Memory B cell (primary cell): ENCODE measurements around the gene FLT1.
A peak's percentile ranks its signal among the peaks of the same experiment; 100 is the strongest.

Experiments
- ATAC-seq: fragments of 150-1000 bp; cut with Tn5 transposase; 2 replicates; pipeline ENCODE4 v1.10.0; 2021; ENCODE audit warnings: low read depth, mild to moderate bottlenecking, moderate library complexity
- DNase-seq, 2 donors: peaks; one replicate each; pipeline ENCODE4 v3.0.0; 2022; ENCODE audit warnings: low spot score in 2 of 2
- H3K27ac Mint-ChIP-seq: one replicate; pipeline ENCODE4 v1.8.0; 2022; ENCODE audit warnings: mild to moderate bottlenecking, moderate library complexity, mixed read lengths
- H3K27me3 Mint-ChIP-seq: one replicate; pipeline ENCODE4 v1.8.0; 2022; ENCODE audit warnings: mixed read lengths
- H3K36me3 Mint-ChIP-seq: one replicate; pipeline ENCODE4 v1.8.0; 2022; ENCODE audit warnings: mild to moderate bottlenecking, mixed read lengths
- H3K4me1 Mint-ChIP-seq: one replicate; pipeline ENCODE4 v1.8.0; 2022; ENCODE audit warnings: mixed read lengths
- H3K4me3 Mint-ChIP-seq: one replicate; pipeline ENCODE4 v1.8.0; 2022; ENCODE audit warnings: mild to moderate bottlenecking, moderate library complexity, mixed read lengths
- H3K9me3 Mint-ChIP-seq: one replicate; pipeline ENCODE4 v1.8.0; 2022; ENCODE audit warnings: mixed read lengths

Gene FLT1

GRCh38 chr13:28299916-28300315, 195.0 kb downstream of the FLT1 start:
- Mint-ChIP-seq H3K27me3 (no peaks in the 10 kb centered on the region), H3K4me1 (peaks cover 8% of the 10 kb centered on the region), H3K36me3 (peaks cover 6% of the 10 kb centered on the region), H3K4me3 (no peak overlapping the region), H3K9me3 (no peaks in the 10 kb centered on the region), H3K27ac (no peak overlapping the region)
- DNase-seq: no peak
- no peak for ATAC-seq

- no peaks in the 10 kb centered on the region for H3K9me3 Mint-ChIP-seq
- peaks cover 8% of the 10 kb centered on the region for H3K36me3 Mint-ChIP-seq
- DNase-seq (no peak), ATAC-seq (no peak)
- H3K27me3 Mint-ChIP-seq: no peaks in the 10 kb centered on the region
- peaks cover 8% of the 10 kb centered on the region for H3K4me1 Mint-ChIP-seq
- H3K27ac Mint-ChIP-seq: no peak overlapping the region
- H3K4me3 Mint-ChIP-seq: no peak overlapping the region
These were observed 197.6 kb downstream of the FLT1 start for GRCh38 chr13:28297341-28297740.

- DNase-seq (no peak), ATAC-seq (no peak)
- Mint-ChIP-seq H3K9me3 (peaks cover 2% of the 10 kb centered on the region), H3K4me3 (no peak overlapping the region), H3K27me3 (no peaks in the 10 kb centered on the region), H3K36me3 (peaks cover 35% of the 10 kb centered on the region), H3K27ac (peak overlapping the region; percentile 68), H3K4me1 (peaks cover 6% of the 10 kb centered on the region)
These were observed 208.7 kb downstream of the FLT1 start for GRCh38 chr13:28286263-28286662.

- Mint-ChIP-seq H3K36me3 (peaks cover 41% of the 10 kb centered on the region), H3K4me1 (peaks cover 6% of the 10 kb centered on the region), H3K27ac (no peak overlapping the region), H3K27me3 (no peaks in the 10 kb centered on the region), H3K4me3 (no peak overlapping the region), H3K9me3 (peaks cover 2% of the 10 kb centered on the region)
- DNase-seq (no peak), ATAC-seq (no peak)
These were observed 211.3 kb downstream of the FLT1 start for GRCh38 chr13:28283600-28283999.

GRCh38 chr13:28282451-28282850, 212.5 kb downstream of the FLT1 start:
- H3K27me3 Mint-ChIP-seq: no peaks in the 10 kb centered on the region
- H3K27ac Mint-ChIP-seq: no peak overlapping the region
- H3K9me3 Mint-ChIP-seq: peaks cover 2% of the 10 kb centered on the region
- DNase-seq: no peak
- ATAC-seq: no peak
- H3K4me3 Mint-ChIP-seq: no peak overlapping the region
- H3K36me3 Mint-ChIP-seq: peaks cover 39% of the 10 kb centered on the region
- peaks cover 6% of the 10 kb centered on the region for H3K4me1 Mint-ChIP-seq

- Mint-ChIP-seq H3K27me3 (no peaks in the 10 kb centered on the region), H3K4me1 (peaks cover 6% of the 10 kb centered on the region), H3K4me3 (no peak overlapping the region), H3K9me3 (no peaks in the 10 kb centered on the region), H3K36me3 (peaks cover 25% of the 10 kb centered on the region), H3K27ac (no peak overlapping the region)
- no peak for ATAC-seq
- DNase-seq: no peak
These were observed 221.0 kb downstream of the FLT1 start for GRCh38 chr13:28273919-28274318.

GRCh38 chr13:28271056-28271840, 223.7 kb downstream of the FLT1 start:
- ATAC-seq: no peak
- no peaks in the 10 kb centered on the region for H3K27me3 Mint-ChIP-seq
- H3K27ac Mint-ChIP-seq: no peak overlapping the region
- peaks cover 4% of the 10 kb centered on the region for H3K9me3 Mint-ChIP-seq
- H3K4me3 Mint-ChIP-seq: no peak overlapping the region
- peaks cover 13% of the 10 kb centered on the region for H3K4me1 Mint-ChIP-seq
- H3K36me3 Mint-ChIP-seq: peaks cover 33% of the 10 kb centered on the region
- no peak for DNase-seq

- H3K9me3 Mint-ChIP-seq: peaks cover 4% of the 10 kb centered on the region
- H3K4me1 Mint-ChIP-seq: peaks cover 13% of the 10 kb centered on the region
- H3K4me3 Mint-ChIP-seq: no peak overlapping the region
- ATAC-seq (peak; percentile 96), DNase-seq (peak in 1 of 2 donors; percentile 31)
- H3K27ac Mint-ChIP-seq: peak overlapping the region; percentile 4
- no peaks in the 10 kb centered on the region for H3K27me3 Mint-ChIP-seq
- peaks cover 32% of the 10 kb centered on the region for H3K36me3 Mint-ChIP-seq
These were observed 226.1 kb downstream of the FLT1 start for GRCh38 chr13:28268800-28269223.

GRCh38 chr13:28267497-28267896, 227.4 kb downstream of the FLT1 start:
- ATAC-seq (no peak), DNase-seq (no peak)
- Mint-ChIP-seq H3K36me3 (peaks cover 40% of the 10 kb centered on the region), H3K27ac (peak overlapping the region; percentile 42), H3K4me1 (peaks cover 13% of the 10 kb centered on the region), H3K27me3 (no peaks in the 10 kb centered on the region), H3K4me3 (no peak overlapping the region), H3K9me3 (peaks cover 8% of the 10 kb centered on the region)

GRCh38 chr13:28258417-28258816, 236.5 kb downstream of the FLT1 start:
- H3K4me3 Mint-ChIP-seq: no peak overlapping the region
- peaks cover 3% of the 10 kb centered on the region for H3K9me3 Mint-ChIP-seq
- H3K36me3 Mint-ChIP-seq: peaks cover 39% of the 10 kb centered on the region
- DNase-seq (no peak), ATAC-seq (no peak)
- no peak overlapping the region for H3K27ac Mint-ChIP-seq
- H3K27me3 Mint-ChIP-seq: no peaks in the 10 kb centered on the region
- peaks cover 22% of the 10 kb centered on the region for H3K4me1 Mint-ChIP-seq

GRCh38 chr13:28257305-28257704, 237.6 kb downstream of the FLT1 start:
- DNase-seq (no peak), ATAC-seq (no peak)
- Mint-ChIP-seq H3K4me1 (peaks cover 22% of the 10 kb centered on the region), H3K36me3 (peaks cover 32% of the 10 kb centered on the region), H3K27me3 (no peaks in the 10 kb centered on the region), H3K27ac (peak overlapping the region; percentile 22), H3K4me3 (no peak overlapping the region), H3K9me3 (no peaks in the 10 kb centered on the region)

- peaks cover 31% of the 10 kb centered on the region for H3K4me1 Mint-ChIP-seq
- H3K27ac Mint-ChIP-seq: no peak overlapping the region
- H3K9me3 Mint-ChIP-seq: no peaks in the 10 kb centered on the region
- peaks cover 41% of the 10 kb centered on the region for H3K36me3 Mint-ChIP-seq
- no peak overlapping the region for H3K4me3 Mint-ChIP-seq
- ATAC-seq (no peak), DNase-seq (no peak)
- no peaks in the 10 kb centered on the region for H3K27me3 Mint-ChIP-seq
These were observed 242.4 kb downstream of the FLT1 start for GRCh38 chr13:28252547-28252946.

- Mint-ChIP-seq H3K4me1 (peaks cover 38% of the 10 kb centered on the region), H3K27ac (peak overlapping the region; percentile 86), H3K27me3 (no peaks in the 10 kb centered on the region), H3K4me3 (peak overlapping the region; percentile 15), H3K36me3 (peaks cover 39% of the 10 kb centered on the region), H3K9me3 (peaks cover 1% of the 10 kb centered on the region)
- no peak for ATAC-seq
- DNase-seq: no peak
These were observed 243.5 kb downstream of the FLT1 start for GRCh38 chr13:28251466-28251865.

- Mint-ChIP-seq H3K27me3 (no peaks in the 10 kb centered on the region), H3K36me3 (peaks cover 43% of the 10 kb centered on the region), H3K27ac (peak overlapping the region; percentile 86), H3K4me1 (peaks cover 41% of the 10 kb centered on the region), H3K4me3 (no peak overlapping the region), H3K9me3 (peaks cover 3% of the 10 kb centered on the region)
- ATAC-seq: no peak
- no peak for DNase-seq
These were observed 244.4 kb downstream of the FLT1 start for GRCh38 chr13:28250542-28250941.
